HG03558 (cell line): ENCODE measurements around the gene TBRG4.

Experiments
- ATAC-seq: cut with Tn5 transposase; IDR thresholded peaks from one replicate; pipeline ENCODE4 v1.9.1; 2021; ENCODE audit warnings: moderate number of reproducible peaks; ENCODE audit not compliant: unreplicated experiment; ENCODE audit errors: extremely low read depth

TBRG4 gene

DNA sequence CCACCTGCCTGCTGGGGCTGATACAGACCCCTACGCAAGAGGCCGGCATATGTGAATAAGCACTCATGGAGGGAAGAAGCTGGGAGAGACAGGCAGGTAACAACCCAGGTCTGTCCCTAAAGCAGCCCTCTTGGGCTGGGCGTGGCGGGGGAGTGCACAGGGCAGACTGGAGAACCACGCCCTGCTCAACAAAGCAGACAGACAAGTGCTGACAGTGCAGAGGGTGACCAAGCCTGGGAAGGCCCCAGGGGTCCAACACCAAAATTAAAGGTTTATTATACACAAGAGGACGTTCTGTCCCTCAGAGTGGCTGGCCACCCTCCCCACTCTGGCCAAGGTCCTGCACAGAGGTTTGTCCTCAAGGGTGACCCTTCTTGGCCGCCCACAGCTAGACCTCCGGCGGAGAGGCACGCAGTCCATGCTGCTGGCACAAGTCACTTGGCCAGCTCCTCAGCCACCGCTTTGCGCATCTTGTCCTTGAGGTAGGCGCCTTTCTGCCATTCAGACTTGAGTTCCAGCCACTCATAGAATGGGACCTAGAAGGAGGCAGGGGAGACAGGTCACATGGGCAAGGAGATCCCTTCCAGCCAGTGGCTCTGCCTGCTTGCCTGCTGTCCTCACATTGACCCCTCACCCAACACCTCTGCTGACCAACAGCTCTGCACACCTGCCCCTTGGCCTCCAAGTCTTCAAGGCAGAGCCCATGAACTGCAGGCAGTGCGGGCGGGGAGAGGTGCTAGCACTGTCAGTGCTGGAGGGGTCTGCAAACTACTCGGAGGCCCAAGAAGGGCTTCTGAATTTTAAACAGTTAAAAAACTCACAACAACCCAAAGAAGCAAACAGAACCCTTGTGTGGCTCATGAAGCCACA lies 11.4 kb downstream of the TBRG4 start:
- ATAC-seq = no peak

DNA sequence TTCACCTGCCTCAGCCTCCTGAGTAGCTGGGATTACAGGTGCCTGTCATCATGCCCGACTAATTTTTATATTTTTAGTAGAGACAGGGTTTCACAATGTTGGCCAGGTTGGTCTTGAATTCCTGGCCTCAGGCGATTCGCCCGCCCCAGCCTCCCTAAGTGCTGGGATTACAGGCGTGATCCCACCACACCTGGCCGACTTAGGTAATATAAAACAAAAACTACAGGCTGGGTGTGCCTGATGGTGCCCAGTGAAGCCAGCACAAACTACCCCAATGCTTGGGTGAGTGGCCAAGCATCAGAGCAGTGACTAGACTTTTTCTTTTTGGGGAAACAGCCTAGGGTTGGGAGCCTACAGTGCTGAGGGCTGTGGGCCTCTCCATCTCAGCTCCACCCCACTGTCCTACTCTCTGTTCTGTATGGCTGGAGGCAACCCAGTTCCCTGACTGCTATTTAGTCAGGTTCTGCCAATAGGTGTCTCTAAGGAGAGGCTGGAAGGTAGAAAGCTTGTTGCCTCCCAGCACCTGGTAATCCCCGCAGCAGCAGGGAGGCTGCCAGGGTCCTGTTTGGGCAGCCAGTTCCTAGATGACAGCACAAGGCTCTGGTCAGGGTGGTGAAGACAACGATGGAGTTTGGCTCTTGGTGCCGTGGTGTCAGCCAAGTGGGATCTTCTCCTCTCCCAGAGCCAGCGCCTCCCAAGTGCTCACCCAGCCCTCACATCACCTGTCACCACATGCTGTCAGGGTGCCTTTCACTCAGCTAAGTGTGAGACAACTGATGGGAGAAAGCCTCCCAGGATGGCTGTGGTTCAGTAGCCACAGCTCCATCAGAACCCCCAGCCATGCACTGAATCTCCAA lies 12.3 kb downstream of the TBRG4 start:
- no peak for ATAC-seq

DNA sequence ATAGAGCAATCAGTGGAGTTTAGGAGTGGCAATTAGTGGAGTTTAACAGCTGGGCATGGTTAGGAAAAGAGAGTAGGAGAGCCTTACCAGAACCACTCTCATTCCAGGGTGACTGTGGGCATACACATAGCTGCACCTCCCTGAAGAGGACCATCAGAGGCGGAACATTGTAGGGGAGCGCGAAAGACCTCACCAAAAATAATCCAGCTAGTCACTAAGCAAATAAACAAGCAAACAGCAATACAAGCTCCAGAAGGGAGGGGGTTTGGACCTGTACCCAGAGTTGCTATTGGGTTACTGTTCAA lies 18.6 kb downstream of the TBRG4 start:
- ATAC-seq = no peak

DNA sequence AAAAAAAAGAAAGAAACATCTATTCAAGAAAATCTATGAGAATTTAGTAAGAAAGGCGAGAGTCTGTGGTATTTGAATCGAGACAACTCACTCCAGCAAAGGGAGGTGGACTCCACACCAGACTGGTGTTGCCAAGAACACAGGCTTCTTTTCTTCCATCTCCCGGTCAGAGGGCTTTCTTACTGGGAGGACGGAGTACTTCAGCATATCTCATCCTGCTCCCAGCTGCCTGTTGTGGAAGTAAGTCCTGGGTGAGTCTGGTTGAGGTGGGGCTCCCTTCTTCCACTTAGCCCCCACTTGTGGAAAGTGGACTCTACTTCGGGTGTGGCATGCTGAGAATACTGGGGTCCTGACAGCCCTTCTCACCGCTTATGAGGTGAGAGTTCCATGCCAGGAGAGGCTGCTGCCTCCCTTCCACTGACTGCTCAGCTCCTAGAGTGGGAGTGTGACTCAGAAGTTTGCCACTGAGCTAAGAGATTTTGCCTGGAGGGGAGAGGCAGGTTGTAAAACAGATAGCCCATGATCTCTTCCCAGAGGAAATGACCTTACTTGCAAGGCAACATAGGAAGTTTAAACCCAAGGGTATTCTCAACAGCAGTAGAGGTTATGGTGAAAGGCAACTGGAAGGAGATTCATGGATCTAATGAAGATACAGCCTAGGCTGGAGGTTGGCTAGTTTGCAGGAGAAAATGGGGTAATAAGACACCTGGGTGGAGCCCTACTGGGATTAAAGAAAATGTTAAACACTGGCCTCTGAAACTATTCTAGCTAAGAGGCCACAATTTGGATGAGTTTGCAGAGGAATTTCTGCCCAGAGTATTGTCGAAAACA lies 19.2 kb downstream of the TBRG4 start:
- ATAC-seq = no peak

DNA sequence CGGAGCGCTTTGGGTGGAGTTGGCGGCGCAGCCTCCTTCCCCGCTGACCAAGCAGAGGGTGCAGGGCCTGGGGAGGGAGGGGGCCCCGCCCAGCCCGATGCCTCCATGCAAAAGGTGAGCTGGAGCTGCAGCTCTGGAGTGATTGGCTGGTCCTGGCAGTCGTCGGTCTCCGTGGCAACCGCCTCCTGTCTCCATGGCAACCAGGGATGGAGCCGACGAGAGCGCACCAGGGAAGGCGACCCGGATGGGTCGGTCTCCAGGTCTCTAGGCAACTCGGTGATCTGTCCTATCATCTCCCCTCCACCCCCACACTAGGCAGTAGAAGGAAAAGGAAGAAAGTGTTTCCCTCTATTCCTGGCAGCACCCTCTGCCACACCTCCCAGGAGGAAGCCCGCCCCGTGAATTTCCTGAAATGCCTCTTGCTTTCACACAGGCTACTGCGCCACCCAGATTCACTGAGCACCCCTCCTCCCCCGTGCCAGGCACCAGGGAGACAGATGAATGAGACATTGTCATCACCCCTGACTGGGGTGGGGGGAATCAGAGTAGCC lies 22.1 kb downstream of the TBRG4 start:
- ATAC-seq = no peak

DNA sequence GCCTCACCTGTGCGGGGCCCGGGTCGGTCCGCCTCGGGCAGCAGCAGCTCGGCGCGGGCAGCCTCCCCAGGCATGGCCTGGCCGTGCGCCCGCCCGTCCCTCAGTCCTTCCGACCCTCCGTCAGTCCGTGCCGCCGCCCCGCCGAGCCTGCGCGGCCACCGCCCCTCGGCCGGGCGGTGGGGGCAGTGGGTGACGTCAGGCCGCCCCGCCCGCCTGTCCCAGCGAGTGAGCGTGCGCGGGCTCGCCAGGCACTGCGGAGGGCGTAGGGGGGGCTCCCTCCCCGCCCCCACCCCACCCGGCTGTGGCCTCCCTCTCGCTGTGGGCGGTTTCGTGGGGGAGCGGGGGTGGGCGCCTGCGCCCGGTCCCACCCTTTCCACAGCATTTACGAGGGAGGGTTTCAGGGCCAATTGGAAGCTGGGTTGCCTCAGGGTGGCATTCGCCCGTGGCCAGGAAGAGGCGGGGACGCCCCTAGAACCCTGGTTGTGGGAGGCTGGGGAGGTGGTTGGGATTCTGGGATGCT lies 22.6 kb downstream of the TBRG4 start, which contains the start of gene NACAD:
Gene NACAD (minus strand): TSS at position 149 of the 520 bp plus-strand sequence. CDS start 75 bp downstream, at position 74.
- ATAC-seq = no peak

DNA sequence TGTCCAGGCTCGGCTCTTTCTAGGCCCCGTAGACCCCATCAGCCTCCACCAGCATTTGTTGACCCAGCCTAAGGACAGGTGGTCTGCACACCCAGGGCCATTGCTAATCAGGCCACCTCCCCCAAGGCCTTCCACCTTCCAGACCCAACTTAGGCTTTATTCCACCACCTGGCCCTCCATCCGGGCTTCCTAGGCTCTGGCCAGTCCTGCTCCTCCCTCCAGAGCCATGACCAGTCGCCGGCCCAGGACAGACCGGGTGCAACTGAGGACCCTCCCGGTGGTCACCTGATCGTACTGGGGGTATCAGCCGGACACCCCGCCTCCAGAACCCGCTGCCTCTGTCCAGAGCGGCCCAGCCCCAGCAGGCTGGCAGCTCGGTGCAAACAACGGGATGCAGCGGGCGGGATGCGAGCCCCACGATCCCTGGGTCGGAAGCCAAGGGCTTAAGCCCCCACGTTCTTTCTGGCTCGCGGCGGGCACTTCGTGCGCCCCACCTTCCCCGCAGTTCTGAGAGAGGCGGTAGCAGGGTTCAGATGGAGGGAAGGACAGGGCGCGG lies 23.3 kb downstream of the TBRG4 start:
- no peak for ATAC-seq

DNA sequence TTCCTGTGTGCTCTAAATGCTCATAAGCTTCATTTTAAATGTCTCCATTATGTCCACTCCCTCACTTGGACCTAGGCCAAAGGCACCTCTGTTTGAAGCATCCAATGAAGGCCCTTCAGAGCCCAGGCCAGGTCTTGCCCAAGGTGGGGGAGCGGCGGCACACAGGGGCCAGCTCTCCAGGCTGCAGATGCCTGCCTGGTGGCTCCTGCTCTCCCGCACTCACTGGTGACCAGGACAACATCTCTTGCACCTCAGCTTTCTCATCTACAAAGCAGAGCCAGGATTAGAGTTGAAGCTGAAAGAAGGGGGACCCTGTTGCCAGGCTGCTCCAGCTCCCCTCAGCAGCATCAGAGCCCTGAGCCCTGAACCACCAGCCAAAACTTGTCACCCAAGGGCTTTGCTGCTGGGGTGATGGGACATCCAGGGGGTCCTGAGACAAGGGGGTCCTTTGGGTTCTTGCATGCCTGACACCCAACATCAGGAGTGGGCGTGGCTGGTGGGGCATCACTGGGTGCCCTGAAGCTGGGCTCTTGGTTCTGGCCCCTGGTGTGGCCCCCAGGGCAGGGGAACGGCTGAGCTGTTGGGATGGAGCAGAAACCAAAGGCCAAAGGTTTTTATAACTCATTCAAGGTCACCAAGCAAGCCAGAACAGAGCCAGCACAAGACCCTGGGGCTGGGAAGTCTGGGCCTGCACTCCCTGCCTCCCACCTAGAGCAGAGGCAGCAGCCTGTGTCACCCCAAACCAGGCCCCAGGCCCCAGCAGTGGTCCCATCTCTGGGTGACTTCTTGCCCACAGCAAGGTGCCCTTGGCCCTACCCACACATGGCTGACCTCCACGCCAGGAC lies 24.0 kb downstream of the TBRG4 start:
- ATAC-seq = no peak

DNA sequence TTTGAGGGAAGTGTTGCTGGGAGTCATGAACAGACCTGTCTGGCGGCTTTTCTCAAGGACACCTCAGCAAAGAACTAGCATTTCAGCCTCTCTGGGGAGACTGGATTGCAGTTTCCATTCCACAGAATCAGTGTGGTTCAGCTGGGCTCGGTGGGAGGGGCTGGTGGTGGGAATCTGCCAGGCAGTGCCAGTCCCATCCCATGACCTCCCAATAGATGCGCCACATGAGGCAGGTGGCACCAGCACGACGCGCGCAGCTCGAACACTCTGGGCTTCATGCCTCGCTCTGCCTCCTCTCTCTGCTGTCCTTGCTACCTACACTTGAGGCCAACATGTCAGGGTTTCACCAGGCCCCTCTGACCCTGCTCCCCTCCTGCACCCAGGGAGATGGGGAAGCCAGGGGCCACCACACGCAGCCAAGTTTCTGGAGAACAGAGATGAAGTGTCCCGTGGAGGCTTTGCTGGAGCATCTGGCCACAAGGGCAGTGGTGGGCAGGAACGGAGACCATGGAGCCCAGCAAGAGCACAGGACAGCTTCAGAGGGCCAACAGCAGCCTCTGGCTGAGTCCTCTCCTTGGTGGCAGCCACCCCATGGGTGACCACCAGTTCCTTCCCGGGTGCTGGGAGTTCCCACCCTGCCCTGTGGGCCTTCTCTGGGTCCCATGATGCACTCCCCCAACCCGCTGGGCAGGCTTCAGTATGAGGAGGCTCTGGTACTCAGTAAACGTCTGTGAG lies 25.0 kb downstream of the TBRG4 start:
- ATAC-seq = no peak

DNA sequence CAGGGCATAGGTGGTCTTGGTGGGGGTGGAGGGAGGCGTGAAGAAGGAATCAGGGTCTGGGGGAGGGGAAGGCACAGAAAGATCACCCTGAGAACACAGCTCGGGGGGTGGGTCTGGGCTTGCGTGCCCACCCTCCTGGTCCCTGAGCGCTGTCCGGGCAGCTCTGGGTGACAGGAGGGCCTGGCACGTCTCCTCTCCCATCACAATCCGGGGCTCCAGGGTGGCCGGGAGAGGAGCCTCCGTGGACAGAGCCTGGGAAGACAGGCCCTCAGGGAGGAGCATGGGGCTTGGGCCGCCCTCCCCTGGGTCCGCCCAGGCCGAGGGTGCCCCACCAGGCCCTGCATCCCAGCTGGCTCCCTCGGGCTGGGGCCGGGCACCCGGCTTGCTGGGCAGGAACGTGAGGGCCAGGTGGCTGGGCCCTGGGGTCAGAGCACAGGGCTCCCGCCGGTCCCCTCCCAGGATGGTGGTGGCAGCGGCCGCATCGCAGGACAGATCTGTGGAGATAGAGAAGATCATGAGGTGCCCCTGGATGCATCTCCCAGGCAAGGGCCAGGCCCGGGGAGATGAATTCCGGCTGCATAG lies 25.8 kb downstream of the TBRG4 start:
- ATAC-seq = no peak

DNA sequence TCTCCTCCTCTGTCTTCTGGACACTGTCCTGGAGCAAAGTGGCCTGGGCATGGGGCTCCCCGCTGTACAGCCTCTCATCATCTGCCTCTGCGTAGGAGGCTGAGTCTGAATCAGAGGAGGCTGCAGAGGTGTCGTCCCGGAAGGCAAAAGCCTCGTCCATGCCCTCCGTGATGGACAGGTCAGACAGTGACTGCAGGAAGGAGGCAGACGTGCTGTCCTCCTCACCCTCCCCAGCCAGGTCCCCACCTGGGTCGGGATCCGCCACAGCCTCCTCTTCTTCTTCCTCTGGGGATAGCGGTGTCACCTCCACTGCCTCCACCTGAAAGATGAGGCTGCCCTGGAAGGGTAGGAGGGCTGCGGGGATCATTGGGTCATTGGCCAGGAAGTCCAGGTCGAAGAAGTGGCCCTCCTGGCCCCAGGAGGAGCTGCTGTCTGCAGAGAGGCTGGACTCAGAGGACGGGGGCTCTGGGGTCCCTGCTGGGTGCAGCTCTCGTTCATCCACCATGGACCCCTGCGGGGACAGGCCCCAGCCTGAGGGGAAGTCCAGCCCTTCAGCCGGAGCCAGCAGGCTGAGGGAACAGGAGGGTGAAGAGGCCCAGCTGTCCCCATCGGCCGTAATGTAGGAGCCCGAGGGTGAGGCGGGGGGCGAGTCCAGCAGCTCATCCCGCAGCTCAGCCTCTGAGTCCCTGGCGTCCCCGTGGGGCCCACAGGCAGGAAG lies 26.4 kb downstream of the TBRG4 start:
- no peak for ATAC-seq

DNA sequence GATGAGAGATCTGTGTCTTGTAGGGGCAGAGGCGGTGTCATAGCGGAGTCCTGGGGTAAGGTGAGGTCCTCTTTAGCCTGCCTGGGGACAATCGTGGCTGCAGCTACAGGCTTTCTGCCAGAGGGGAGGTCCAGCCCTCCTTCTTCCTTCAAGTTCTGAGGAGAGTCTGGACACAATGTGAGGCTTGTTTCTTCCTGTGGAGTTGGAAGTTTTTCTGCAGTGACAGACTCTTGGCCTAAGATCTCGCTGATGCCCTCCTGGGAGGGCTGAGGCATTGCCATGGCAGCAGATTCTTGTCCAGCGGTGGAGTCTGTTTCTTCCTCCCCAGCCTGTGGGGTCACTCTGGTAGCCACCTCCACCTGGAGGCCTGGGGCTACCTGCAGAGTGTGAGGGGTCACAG lies 27.2 kb downstream of the TBRG4 start:
- ATAC-seq = no peak

DNA sequence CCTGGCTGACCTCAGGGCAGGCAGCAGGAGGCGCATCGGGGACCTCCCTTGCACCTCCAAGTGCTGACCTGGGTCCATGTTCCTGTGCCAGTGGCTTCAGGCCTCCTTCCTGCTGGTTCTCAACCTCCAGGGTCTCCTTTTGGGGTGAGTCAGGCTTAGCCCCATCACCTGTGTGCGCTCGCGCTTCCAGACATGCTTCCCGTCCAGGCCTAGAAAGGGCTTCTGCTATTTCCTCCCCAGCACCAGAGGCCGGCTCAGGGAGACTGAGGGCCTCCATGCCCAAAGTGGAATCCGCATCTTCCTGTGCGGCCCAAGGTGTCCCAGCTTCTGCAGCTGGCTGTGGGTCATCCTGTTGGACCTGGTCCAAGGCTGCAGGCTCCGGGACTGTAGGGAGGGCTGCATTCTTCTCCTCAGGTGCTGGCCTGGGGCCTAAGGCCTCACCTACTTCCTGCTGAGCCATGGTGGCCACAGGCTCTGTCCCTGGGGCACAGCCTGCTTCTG lies 28.6 kb downstream of the TBRG4 start:
- no peak for ATAC-seq

DNA sequence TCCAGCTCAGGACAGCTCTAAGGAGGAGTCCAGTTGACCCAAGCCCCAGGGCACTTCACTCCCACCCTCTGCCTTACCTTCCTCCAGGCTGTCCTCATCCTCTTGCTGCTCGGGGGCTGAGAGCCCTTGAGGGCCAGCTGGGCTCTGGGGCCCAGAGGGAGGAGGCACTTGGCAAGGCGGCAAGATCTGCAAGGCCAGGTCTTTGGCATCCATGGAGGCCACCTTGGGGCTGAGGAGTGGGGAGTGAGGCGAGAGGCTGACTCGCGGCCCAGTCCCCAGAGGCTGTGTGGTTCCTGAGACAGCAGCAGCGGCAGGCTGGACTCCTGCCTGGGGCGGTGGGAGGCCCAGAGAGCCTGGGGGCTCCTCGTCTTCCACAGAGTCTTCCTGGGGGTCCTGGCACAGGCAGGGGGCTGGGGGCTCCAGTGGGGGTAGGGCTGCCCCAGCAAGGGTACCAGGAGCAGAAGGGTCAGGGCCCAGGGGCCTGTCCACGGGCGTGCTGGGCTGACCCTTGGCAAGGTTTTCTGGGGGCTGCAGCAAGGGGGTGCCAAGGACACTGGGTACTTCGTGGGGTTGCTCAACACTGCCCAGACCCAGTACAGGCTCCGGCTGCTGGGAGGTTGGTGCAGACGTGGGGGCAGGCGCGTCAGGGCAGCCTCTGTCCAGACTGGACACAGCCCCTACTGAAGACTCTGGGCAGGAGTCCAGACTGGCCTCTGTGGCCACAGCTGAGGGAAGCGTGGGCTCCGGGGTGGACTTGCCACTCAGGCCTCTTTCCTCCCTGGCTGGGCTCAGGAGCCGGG lies 29.3 kb downstream of the TBRG4 start:
- no peak for ATAC-seq

DNA sequence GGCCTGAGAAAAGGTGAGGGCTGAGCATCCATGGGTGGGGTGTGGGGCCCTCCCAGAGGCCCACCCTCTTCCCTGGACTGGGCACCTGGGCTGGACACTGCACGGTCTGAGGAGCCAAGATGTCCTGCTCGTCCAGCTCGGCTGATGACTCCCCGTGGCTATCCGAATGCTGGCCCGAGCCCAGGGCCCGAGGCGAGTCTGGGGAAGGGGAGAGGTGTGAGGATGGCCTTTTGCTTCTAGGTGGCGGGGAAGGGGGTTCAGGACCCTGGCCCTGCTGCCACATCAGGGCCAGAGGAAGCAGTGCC lies 29.9 kb downstream of the TBRG4 start:
- no peak for ATAC-seq

DNA sequence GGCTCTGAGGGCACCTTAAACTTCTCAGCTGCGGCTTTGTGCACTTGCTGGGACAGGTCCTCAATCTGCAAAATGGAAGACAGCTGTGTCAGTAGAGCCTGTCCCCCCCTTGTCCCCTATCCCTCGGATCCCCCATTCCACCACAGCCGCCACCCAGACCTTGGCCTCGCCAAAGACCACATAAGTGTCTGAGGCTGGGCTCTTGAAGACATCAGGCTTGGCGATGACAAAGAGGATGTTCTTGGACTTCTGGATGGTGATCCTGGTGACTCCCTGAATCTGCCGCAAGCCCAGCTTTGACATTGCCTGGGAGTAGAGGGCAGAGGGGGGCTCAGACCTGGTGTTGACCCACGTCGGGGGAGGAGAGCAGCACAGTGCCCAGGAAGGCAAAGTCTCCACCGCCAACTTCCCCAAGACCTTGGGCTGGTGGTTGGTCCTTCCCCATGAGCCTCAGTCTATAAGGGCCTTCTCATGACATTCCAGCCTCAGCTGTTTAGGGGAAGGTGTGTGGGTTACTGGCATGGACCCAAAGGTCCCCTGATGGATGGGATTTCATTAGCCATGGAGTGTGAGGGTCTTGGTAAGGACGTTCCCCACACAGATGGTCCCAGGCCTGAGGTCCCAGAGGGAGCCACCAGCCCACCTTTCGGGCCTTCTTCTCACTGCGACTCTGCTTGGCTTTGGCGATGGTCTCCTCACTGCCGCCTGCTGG lies 30.4 kb downstream of the TBRG4 start:
- no peak for ATAC-seq
